HG02642 (cell line): ENCODE measurements around the gene ADRA2C.

Experiments used
- ATAC-seq: cut with Tn5 transposase; IDR thresholded peaks from one replicate; pipeline ENCODE4 v1.9.1; 2021; ENCODE audit warnings: mild to moderate bottlenecking; ENCODE audit not compliant: unreplicated experiment, poor library complexity

The ADRA2C gene

DNA sequence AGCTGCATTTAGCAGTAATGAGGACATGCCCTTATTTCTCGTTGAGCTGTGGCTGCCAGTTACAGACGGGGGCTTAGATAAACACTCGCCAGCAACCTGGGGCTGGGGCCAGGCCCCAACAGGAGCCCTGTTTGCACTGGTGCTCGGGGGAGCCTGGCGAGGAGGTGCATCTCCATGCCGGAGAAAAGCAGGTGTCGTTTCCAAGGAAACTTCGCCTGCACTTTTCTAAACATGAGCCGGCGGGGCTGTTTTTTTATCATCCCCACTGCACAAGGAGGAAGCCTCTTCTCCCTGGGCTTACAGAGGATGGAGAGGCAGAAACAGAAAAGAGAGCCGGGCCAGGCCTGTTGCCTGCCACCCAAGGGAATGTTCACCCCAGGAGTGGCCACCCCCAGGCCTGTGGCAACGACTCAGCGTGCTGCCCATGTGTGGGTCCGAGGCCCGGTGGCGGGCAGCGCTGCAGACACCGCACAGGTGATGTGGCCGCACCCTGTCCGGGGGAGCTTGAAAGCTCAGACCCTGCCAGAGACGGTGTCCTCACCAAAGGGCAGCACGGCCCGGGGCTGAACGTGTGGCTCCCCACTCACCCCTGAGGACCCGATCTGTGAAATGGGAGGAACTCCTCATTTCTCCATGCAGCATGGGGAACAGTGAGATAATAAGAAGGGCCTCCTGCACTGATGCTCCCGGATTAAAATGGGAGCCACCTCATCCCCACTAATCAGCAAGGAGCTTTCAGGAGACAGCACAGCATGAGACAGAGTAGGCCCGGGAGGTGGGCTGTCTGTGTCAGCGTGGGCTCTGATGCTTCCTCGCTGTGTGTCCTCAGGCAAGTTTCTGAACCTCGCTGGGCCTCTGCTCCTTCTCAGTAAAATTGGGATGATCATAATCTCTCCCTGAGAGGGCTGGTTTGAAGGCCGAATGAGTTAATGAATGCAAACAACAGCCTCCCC is 33.8 kb upstream of the ADRA2C start:
- no peak for ATAC-seq

- ATAC-seq: no peak
These were observed 33.0 kb upstream of the ADRA2C start for GRCh38 chr4:3733195-3733594.

GRCh38 chr4:3735196-3735595 is 31.0 kb upstream of the ADRA2C start:
- ATAC-seq: no peak

GRCh38 chr4:3736290-3736689 is 29.9 kb upstream of the ADRA2C start:
- ATAC-seq: no peak

DNA sequence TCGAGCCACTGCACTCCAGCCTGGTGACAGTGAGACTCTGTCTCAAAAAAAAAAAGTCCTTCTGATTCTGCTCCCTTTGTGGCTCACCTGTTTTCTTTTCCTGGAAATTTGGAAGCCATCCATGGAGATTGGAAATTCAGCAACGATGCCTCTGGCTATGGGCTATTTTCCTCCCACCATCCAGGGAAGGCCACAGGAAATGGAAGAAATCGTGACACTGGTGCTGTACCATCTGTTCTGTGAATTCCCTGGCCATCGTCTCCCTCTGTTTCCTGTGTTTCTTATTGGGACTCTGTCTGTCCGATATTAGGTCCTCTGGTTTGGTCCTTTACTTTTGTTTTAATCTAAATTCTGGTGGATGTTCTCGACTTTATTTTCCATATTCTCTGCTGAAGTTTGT is 29.4 kb upstream of the ADRA2C start:
- ATAC-seq: no peak

DNA sequence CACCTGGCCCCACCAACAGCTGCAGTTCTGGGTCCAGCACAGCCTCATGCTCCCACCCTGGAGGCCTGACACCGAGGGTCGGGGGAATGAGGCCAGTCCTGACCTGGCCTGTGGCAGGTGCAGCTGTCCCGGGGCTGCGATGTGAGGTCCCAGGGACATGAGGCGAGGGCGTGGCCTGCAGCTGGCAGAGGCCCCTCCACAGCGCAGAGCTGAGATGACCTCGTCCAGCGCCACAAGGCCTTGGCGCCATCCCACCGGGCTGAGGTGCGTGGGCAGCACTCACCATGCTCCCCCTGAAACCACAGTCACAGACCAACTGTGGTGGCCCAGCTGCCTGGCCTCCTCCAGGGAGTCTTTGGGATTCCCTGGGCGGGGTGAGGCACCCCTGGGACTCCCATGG is 26.6 kb upstream of the ADRA2C start:
- no peak for ATAC-seq

DNA sequence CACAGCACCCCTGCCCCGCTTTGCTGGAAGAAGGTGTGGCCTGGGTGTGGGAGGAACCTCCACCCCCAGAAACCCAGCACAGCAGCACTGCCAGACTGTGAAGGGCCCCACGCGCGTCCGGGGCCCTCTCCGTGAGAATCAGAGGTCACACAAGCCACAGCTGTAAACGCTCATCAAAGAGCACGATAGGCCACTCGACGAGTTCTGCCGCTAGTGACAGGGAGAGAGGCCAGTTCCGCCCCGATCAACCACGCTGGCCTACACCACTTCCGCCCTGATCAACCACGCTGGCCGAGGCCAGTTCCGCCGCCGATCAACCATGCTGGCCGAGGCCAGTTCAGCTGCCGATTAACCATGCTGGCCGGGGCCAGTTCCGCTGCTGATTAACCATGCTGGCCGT is 25.9 kb upstream of the ADRA2C start:
- no peak for ATAC-seq

DNA sequence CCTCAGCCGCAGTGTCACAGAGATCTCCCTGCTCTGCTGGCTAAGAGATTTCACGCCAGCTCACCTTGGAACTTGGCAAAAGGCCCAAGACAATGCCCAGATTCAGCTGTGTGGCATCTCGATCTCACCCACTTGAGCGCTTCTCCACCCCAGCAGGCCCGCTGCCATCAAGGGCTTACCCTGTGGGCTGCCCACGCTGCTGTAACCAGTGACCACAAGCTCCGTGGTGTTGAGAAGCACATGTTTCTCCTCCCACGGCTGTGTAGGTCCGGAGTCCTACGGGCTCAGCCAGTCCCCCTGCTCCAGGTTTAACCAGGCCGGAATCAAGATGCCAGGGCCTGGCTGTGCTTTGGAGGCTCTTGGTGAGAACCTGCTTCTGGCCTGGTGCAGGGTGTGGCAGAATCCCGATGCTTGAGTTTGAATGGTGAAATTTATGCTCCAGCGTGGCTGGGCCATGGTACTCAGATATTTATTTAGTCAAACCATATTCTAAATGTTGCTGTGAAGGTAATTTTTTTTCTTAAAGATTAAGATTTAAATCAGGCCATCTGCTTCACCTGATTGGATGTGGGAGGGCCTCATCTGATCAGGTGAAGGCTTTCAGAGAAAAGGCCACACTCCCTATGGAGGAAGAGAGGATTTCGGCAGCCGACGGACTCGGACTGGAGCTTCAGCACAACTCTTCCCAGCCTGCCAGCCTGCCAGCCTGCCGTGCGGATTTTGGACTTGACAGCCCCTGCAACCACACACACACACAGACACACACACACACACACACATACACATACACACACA is 24.8 kb upstream of the ADRA2C start:
- no peak for ATAC-seq

- no peak for ATAC-seq
These were observed 23.6 kb upstream of the ADRA2C start for GRCh38 chr4:3742610-3743009.

DNA sequence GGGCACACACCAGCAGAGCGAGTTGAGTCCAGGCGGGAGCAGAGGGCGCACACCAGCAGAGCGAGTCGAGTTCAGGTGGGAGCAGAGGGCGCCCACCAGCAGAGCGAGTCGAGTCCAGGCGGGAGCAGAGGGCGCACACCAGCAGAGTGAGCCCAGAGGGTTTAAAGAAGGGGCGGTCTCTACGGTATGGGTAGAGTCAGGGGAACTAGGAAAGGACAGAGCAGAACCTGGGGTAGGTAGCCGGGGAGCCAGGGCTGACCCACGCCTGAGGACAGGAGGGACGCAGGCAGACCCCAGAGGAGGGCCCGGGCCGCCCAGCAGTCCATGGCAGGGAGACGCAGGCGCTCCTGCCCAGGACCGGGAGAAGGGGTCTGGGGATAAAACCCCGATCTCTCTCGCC is 22.0 kb upstream of the ADRA2C start:
- no peak for ATAC-seq

DNA sequence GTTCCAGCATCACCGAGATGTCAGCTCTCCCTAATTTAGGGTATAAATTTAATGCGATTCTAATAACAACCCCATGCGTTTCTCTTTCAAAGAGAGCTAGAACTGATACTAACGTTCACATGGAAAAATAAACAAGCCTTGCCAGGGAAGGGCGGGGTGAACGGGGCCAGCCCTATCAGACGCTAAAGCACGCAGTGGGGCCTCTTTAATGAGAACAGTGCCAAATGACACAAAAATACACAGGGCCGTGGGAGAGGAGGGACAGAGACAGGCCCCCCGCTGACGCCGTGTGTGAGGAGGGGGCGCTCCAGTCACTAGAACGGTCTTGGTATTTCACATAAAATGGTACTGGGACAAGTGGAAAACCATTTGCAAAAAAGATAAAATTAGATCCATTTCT is 21.3 kb upstream of the ADRA2C start:
- no peak for ATAC-seq

DNA sequence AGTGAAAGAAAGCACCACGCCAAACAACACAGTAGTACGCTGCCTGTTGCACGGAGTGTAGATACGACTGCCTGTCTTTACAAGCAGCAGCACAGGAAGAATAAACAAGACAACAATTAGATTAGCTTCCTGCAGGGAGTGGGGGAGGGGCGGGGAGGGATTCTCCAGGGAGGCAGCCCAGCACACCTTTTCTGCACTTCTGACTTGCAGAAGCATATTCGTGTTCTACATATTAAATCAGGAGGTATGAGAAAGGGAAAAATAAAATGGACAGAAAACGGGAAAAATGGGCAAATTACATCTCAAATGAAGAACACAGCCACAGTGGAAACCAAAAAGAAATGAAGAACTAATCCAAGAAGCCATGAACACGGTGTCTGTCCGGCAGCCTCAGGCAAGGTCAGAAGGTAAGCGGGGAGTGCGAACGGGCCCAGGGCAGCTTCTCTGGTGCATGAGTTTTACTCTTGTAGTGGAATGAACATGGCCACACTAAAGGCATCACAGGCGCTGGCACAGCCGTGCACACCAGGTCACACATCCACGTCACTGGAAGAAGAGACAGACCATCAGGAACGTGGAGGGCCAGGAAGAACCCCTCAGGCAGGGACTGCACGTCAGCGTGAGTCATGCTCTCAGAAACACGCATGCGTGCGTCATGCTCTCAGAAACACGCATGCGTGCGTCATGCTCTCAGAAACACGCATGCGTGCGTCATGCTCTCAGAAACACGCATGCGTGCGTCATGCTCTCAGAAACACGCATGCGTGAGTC is 20.1 kb upstream of the ADRA2C start:
- no peak for ATAC-seq

DNA sequence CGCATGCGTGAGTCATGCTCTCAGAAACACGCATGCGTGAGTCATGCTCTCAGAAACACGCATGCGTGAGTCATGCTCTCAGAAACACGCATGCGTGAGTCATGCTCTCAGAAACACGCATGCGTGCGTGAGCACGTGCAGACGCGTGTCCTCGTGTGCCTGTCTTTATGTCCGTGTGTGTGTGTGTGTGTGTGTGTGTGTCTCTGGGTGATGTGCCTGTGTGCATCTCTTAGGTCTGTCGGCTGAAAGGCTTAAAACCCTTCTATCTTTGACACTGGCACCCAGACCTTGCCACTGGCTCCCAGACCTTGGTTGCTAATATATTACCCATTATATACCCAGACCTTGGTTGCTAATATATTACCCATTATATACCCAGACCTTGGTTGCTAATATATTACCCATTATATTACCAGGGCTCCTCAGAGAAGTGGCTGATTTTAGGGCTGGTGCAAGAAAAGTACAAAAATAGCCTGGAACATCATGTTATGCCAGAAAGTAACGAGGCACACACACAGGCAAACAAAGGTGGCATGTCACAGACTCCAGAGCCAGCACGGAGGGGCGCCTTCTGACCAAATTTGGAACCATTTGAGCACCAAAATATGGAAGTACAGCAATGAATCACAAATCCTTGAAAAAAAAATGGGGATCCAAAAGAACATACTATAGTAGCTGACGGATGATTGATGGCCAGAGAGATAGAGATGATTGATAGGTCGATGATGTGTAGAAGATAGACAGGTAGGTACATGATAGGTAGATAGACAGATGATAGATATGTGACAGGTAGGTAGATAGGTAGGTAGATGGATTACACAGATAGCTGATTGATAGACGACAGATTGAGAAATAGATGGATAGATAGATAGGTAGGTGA is 19.2 kb upstream of the ADRA2C start:
- no peak for ATAC-seq

DNA sequence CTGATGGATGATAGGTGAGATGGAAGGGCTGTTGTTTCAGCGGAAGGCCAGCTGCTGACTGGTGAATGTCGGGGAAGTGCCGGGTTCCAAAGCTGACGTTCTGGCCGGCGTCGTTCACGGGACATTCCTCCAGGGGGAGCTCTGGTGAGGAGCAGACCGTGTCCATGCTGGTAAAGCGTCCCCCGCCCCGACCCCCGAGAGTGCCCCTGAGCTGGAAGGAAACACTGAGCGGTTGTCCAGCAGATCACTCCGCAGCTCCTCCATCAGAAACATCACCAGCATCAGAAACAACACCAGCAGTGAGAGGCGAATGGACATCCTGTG is 18.6 kb upstream of the ADRA2C start:
- ATAC-seq: no peak

DNA sequence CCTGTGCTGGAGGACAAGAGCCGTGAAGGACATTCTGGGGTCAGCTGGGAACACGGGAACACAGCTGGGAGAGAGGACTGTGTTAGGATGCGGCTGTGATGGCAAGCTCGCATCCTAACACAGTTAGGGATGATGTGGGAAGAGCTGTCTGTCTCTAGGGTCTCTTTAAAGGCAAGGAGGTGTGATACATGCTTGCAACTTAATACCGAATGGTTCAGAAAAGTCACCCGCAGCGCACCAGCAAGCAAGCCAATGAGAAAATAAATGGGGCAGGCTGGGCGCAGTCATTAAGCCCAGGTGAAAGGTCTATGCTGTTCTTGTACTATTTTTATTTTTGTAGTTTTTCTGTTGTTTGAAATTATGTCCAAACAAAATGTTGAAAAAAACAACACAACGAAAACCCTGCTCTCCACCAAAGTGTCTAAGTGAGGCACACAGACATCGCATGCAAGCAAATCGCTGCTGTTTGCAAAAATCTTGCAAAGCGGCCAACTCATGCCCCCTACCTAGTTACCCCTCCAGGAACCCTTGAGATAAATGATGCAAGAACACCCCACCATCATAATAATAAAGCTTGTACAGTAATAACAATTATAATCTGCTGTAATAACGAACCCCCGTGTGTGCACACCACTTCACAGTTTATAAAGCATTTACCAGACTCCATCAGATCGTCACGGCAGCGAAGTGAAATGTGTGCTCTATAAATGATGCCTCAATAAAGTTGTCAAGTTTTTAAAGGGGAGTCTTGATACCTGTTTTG is 17.9 kb upstream of the ADRA2C start:
- ATAC-seq: no peak

DNA sequence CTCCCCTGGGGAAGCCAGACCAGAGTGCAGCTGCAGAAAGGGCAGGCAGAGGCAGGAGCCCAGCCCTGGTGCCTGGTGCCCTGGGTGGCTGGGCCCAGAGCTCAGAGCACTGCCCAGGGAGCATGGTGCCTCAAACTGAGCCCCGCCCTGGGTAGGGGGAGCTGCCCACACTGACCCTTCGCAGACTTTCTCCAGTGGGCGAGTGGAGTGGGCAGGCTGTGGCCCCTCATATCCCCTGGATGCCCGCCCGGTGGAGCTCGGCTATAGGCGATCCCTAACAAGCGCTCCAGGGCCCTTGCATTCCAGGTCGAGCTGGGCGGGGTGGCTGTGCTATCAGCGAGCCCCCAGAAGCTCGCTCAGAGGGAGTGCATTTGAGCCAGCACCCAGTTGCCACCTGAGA is 17.1 kb upstream of the ADRA2C start:
- ATAC-seq: no peak

DNA sequence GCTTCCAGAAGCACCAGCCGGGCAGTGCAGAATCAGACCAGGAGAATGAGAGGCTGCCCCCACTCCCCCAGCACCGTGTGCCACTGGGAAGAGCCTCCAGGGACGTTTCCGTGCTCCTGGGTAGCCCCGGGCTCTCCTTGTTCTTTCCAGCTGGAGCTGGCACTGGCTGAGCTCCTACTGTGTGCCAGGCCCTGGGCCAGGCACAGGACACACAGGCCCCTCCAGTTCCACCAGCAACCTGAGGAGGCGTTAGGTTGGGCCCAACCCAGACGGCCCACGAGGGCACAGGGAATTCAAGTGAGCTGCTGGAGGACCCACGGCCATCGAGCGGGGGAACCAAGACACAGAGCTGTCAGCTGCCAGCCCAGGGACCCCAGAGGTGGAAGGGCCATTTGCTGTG is 15.9 kb upstream of the ADRA2C start:
- no peak for ATAC-seq

DNA sequence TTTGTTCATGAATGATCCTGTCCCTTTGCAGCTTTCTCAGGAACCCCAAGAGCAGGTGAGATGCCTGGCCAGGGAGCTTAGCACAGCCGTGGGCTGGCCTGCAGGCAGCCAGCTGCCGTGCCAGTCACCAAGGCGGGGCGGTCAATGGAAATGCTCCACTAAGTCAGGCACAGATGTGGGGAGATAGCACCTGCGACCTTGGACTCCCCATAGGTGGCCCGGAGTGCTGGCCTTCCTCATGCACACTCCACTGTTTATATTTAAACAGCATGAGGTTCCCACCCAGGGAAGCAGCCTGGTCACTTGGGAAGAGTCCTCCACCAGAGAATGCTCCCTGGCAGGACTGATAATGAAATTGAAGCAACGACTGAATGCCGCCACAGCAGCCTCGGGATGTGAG is 14.2 kb upstream of the ADRA2C start:
- no peak for ATAC-seq

DNA sequence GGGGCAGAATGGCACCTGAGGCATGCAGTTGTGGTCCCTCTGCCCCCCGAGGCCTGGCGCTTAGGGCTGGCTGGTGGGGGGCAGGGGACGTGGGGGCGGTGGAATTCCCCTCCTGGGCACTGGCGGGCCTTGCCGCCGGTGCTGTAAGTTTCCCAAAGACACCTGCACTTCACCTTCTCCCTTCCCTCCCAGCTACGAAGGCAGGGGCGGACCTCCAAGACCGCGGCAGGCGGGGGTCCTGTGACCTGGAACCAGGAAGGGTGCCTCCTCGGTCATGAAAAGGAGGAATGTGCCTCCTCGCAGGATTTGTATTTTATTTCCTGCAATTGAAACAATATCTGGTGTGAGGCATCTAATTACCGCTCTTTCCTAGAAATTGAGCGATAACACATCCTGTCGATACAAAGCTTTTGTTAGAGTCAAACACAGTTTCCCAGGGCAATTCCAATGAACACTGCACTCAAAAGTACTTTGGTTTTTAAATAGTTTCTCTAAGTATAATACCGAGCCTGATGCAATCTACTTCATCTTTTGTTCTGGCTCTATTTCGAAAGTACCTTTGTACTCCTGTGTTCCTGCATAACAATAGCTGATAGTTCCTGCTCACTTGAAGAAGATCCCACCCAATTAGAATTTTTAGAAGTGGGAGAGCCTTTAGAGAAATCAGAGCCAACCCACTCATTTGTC is 12.3 kb upstream of the ADRA2C start:
- ATAC-seq: no peak
